ENCODE results near the gene LRRC18. TPM values are rescaled to one million over a fixed set of nuclear protein-coding genes. Genes with fewer than 3 reads are reported as not detected.

LRRC18 gene
- total and polyA plus RNA-seq, 9 of the 15 experiments (the other 6 are each of a cell fraction or from before 2014, with no cell fraction given): not detected

DNA sequence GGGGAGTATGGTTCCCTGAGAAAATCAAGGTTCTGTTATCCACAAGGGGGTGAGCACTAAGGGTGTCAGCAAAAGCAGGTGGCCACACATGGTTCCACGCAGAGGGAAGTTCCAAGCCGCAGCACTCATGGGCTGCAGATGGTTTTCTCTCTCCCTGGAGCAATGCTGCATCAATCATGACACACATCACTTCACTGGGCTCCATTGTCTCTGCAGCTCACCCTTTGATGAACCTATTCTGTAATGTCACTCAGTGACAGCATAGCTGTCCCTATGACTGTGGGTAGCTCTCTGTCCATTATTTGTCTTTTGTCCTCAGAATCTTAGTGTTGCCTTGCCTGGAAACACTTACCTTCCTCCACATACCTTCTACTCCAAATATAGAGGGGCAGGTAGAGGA is 34.8 kb downstream of the LRRC18 start:
- in situ Hi-C loops (cut with MboI): no loop called here
- BruUV-seq (replicated peaks): no TSS peak
- TF ChIP-seq, protein P1, sequence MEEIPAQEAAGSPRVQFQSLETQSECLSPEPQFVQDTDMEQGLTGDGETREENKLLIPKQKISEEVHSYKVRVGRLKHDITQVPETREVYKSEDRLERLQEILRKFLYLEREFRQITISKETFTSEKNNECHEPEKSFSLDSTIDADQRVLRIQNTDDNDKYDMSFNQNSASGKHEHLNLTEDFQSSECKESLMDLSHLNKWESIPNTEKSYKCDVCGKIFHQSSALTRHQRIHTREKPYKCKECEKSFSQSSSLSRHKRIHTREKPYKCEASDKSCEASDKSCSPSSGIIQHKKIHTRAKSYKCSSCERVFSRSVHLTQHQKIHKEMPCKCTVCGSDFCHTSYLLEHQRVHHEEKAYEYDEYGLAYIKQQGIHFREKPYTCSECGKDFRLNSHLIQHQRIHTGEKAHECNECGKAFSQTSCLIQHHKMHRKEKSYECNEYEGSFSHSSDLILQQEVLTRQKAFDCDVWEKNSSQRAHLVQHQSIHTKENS (CRISPR knock-in tag; IDR thresholded peaks at IDR 0.05): no peak
- no peak for TF ChIP-seq GATAD2B (IDR thresholded peaks at IDR 0.05; ENCODE audit: borderline replicate concordance)
- no peak for TF ChIP-seq KAT2B (IDR thresholded peaks at IDR 0.05; ENCODE audit: low read depth, low read length)
- no peak for TF ChIP-seq ZNF175 (CRISPR knock-in tag; IDR thresholded peaks at IDR 0.05; ENCODE audit: low read depth)
- TF ChIP-seq TEAD4 (IDR thresholded peaks at IDR 0.05; ENCODE audit: low read length): no peak
- TF ChIP-seq TEAD4 (CRISPR knock-in tag; IDR thresholded peaks at IDR 0.05; ENCODE audit: borderline replicate concordance): no peak
- no peak for TF ChIP-seq ELF1 (tag; IDR thresholded peaks at IDR 0.05)
- no peak for TF ChIP-seq NCOA2 (IDR thresholded peaks at IDR 0.05; ENCODE audit: partially characterized antibody in 2 of 2)
- TF ChIP-seq GATAD2A (IDR thresholded peaks at IDR 0.05): no peak
- TF ChIP-seq, protein P2, sequence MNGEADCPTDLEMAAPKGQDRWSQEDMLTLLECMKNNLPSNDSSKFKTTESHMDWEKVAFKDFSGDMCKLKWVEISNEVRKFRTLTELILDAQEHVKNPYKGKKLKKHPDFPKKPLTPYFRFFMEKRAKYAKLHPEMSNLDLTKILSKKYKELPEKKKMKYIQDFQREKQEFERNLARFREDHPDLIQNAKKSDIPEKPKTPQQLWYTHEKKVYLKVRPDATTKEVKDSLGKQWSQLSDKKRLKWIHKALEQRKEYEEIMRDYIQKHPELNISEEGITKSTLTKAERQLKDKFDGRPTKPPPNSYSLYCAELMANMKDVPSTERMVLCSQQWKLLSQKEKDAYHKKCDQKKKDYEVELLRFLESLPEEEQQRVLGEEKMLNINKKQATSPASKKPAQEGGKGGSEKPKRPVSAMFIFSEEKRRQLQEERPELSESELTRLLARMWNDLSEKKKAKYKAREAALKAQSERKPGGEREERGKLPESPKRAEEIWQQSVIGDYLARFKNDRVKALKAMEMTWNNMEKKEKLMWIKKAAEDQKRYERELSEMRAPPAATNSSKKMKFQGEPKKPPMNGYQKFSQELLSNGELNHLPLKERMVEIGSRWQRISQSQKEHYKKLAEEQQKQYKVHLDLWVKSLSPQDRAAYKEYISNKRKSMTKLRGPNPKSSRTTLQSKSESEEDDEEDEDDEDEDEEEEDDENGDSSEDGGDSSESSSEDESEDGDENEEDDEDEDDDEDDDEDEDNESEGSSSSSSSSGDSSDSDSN (IDR thresholded peaks at IDR 0.05; ENCODE audit: borderline replicate concordance in 1 of 2, low read depth in 2 of 2, low read length in 2 of 2): no peak
- TF ChIP-seq, protein P3, sequence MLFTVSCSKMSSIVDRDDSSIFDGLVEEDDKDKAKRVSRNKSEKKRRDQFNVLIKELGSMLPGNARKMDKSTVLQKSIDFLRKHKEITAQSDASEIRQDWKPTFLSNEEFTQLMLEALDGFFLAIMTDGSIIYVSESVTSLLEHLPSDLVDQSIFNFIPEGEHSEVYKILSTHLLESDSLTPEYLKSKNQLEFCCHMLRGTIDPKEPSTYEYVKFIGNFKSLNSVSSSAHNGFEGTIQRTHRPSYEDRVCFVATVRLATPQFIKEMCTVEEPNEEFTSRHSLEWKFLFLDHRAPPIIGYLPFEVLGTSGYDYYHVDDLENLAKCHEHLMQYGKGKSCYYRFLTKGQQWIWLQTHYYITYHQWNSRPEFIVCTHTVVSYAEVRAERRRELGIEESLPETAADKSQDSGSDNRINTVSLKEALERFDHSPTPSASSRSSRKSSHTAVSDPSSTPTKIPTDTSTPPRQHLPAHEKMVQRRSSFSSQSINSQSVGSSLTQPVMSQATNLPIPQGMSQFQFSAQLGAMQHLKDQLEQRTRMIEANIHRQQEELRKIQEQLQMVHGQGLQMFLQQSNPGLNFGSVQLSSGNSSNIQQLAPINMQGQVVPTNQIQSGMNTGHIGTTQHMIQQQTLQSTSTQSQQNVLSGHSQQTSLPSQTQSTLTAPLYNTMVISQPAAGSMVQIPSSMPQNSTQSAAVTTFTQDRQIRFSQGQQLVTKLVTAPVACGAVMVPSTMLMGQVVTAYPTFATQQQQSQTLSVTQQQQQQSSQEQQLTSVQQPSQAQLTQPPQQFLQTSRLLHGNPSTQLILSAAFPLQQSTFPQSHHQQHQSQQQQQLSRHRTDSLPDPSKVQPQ (CRISPR knock-in tag; IDR thresholded peaks at IDR 0.05; ENCODE audit: borderline replicate concordance): no peak
- TF ChIP-seq, protein P4, sequence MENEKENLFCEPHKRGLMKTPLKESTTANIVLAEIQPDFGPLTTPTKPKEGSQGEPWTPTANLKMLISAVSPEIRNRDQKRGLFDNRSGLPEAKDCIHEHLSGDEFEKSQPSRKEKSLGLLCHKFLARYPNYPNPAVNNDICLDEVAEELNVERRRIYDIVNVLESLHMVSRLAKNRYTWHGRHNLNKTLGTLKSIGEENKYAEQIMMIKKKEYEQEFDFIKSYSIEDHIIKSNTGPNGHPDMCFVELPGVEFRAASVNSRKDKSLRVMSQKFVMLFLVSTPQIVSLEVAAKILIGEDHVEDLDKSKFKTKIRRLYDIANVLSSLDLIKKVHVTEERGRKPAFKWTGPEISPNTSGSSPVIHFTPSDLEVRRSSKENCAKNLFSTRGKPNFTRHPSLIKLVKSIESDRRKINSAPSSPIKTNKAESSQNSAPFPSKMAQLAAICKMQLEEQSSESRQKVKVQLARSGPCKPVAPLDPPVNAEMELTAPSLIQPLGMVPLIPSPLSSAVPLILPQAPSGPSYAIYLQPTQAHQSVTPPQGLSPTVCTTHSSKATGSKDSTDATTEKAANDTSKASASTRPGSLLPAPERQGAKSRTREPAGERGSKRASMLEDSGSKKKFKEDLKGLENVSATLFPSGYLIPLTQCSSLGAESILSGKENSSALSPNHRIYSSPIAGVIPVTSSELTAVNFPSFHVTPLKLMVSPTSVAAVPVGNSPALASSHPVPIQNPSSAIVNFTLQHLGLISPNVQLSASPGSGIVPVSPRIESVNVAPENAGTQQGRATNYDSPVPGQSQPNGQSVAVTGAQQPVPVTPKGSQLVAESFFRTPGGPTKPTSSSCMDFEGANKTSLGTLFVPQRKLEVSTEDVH (IDR thresholded peaks at IDR 0.05; ENCODE audit: low read depth, partially characterized antibody): no peak

More for the DNA sequence above, 34.8 kb downstream of the LRRC18 start:
- H3K4me1 ChIP-seq (replicated peaks in 1 of 2; ENCODE audit: control insufficient read depth in 2 of 2, insufficient read depth in 2 of 2, low read length in 2 of 2): no peaks in the 10 kb centered on the region
- 0% methylated on average over 2 of the region's 2 CpGs for WGBS (ENCODE audit: insufficient coverage, low coverage, missing lambda C conversion rate)
- H3K27ac ChIP-seq (ENCODE audit: extremely low read depth, low read depth, low read length): no peak overlapping the region
- ATAC-seq (no peak), DNase-seq (ENCODE audit: extremely low read depth in 1 of 4, low spot score in 3 of 4) (no peak), FAIRE-seq (no peak)
- intact Hi-C loops (cut with micrococcal nuclease): no loop called here
- no peak overlapping the region for H3K9ac ChIP-seq (ENCODE audit: insufficient read depth in 1 of 2, low read depth in 2 of 2, low read length in 2 of 2)
- no peaks in the 10 kb centered on the region for H3K9me3 ChIP-seq (replicated peaks; ENCODE audit: control insufficient read depth, insufficient read depth, low read depth, low read length)
- CTCF ChIA-PET (ENCODE audit: low intra/inter-chr PET ratio): no interaction called here
- H2AFZ ChIP-seq (ENCODE audit: low read depth, low read length): no peak overlapping the region
- no peak overlapping the region for H3K4me3 ChIP-seq
- peaks cover 2 to 21% of the 10 kb centered on the region in 2 experiments; a peak in 2 of 5 replicates for H3K27me3 ChIP-seq (ENCODE audit: control insufficient read depth in 2 of 2, insufficient read depth in 2 of 2, low read length in 2 of 2)
- H3K4me2 ChIP-seq (ENCODE audit: insufficient read depth, low read length): no peak overlapping the region
- H4K20me1 ChIP-seq (replicated peaks; ENCODE audit: control insufficient read depth, insufficient read depth, low read length): no peaks in the 10 kb centered on the region
- no peaks in the 10 kb centered on the region for H3K79me2 ChIP-seq (ENCODE audit: control insufficient read depth, insufficient read depth, low read length)
- no peaks in the 10 kb centered on the region for H3K36me3 ChIP-seq (ENCODE audit: control insufficient read depth, insufficient read depth, low read length)
- no peaks in the 10 kb centered on the region for H3K9me1 ChIP-seq (ENCODE audit: control insufficient read depth, insufficient read depth, low read length)
- POLR2A ChIA-PET: no interaction called here

All from K562 (cell line).